ENCODE data around the gene RNF207.

RNF207 gene

DNA sequence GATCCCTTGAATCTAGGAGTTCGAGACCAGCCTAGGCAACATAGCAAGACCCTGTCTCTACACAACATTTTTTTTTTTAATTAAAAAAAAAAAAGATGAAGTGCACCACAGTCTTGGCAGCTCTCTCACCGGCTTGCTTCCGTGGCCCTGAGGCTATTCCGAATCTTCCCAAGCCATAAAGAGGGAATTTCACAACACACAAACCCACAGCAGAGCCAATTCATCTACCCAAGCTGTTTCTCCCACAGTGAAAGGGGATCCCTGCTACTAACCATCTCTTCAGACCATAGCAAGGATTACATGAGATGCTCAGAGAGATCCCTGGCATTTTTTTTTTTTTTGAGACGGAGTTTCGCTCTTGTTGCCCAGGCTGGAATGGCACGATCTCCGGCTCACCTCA lies 17.5 kb upstream of the RNF207 start:
- no peaks in the 10 kb centered on the region for H3K4me1 ChIP-seq (ENCODE audit: insufficient read depth, low read length)
- H3K27ac ChIP-seq (ENCODE audit: low read length) = no peak overlapping the region
- H3K36me3 ChIP-seq (ENCODE audit: insufficient read depth, low read depth, low read length) = peaks cover 86% of the 10 kb centered on the region
- H3K9ac ChIP-seq (ENCODE audit: low read depth, low read length) = no peak overlapping the region
- peaks cover 6% of the 10 kb centered on the region for H3K27me3 ChIP-seq (ENCODE audit: insufficient read depth, low read length)
- no peaks in the 10 kb centered on the region for H3K9me3 ChIP-seq (ENCODE audit: insufficient read depth, low read depth, low read length)
- no peak overlapping the region for H3K4me3 ChIP-seq (ENCODE audit: low read length)

DNA sequence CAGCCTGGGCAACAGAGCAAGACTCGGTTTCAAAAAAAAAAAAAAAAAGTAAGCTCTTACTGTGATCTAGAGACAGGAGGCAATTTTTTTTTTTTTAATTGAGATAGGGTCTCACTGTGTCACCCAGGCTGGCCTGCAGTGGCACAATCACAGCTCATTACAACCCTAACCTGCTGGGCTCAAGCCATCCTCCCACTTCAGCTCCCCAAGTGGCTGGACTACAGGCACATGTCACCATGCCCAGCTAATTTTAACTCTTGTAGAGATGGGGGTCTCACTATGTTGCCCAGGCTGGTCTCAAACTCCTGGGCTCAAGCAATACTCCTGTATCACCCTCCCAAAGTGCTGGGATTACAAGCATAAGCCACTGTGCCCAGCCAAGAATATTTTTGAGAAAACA lies 14.0 kb upstream of the RNF207 start:
- Histone ChIP-seq H3K4me1 (ENCODE audit: insufficient read depth, low read length) (no peaks in the 10 kb centered on the region), H3K9me3 (ENCODE audit: insufficient read depth, low read depth, low read length) (no peaks in the 10 kb centered on the region), H3K9ac (ENCODE audit: low read depth, low read length) (no peak overlapping the region), H3K27ac (ENCODE audit: low read length) (no peak overlapping the region), H3K27me3 (ENCODE audit: insufficient read depth, low read length) (no peaks in the 10 kb centered on the region), H3K36me3 (ENCODE audit: insufficient read depth, low read depth, low read length) (peaks cover 97% of the 10 kb centered on the region), H3K4me3 (ENCODE audit: low read length) (no peak overlapping the region)

GRCh38 chr1:6197746-6198427 lies 8.0 kb upstream of the RNF207 start:
- no peaks in the 10 kb centered on the region for H3K27me3 ChIP-seq (ENCODE audit: insufficient read depth, low read length)
- peaks cover 14% of the 10 kb centered on the region for H3K4me1 ChIP-seq (ENCODE audit: insufficient read depth, low read length)
- H3K9ac ChIP-seq (ENCODE audit: low read depth, low read length) = peak overlapping the region; percentile 83
- peak overlapping the region; percentile 2 for H3K27ac ChIP-seq (ENCODE audit: low read length)
- peak overlapping the region; percentile 76 for H3K4me3 ChIP-seq (ENCODE audit: low read length)
- H3K36me3 ChIP-seq (ENCODE audit: insufficient read depth, low read depth, low read length) = peaks cover 56% of the 10 kb centered on the region
- H3K9me3 ChIP-seq (ENCODE audit: insufficient read depth, low read depth, low read length) = no peaks in the 10 kb centered on the region

DNA sequence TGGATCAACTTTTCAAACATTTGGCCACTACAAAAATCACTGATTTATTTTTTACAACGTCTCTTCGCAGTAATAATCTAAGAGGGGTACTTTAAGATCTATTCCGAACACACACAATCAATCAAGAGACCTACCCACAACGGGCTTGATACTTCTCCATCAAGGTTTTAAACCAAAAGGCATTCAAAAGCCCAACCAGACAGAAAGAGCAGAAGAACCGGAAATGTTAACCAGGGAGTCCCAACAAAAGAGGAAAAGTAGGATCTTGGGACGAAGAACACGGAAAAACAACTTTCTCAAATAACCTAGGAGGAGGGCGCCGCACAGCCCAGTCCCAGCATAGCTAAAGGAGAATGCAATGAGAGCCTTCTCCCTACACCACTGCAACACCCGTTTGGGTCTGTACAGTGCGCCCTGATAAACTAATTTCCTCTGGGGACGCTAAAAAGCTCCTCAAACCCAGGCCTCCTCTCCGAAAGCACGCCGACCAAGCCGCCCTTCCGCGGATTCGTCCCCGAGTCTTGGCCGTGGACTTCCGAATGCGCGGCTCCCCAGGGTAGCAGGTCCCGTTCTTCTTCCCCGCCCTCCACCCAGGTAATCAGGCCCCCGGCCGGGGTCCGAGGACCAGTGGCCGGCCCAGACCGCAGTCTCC lies 7.1 kb upstream of the RNF207 start:
- Histone ChIP-seq H3K36me3 (ENCODE audit: insufficient read depth, low read depth, low read length) (peaks cover 47% of the 10 kb centered on the region), H3K9ac (ENCODE audit: low read depth, low read length) (peak overlapping the region; percentile 83), H3K27ac (ENCODE audit: low read length) (peak overlapping the region; percentile 2), H3K4me1 (ENCODE audit: insufficient read depth, low read length) (peaks cover 14% of the 10 kb centered on the region), H3K4me3 (ENCODE audit: low read length) (peak overlapping the region; percentile 76), H3K27me3 (ENCODE audit: insufficient read depth, low read length) (no peaks in the 10 kb centered on the region), H3K9me3 (ENCODE audit: insufficient read depth, low read depth, low read length) (no peaks in the 10 kb centered on the region)

- Histone ChIP-seq H3K27me3 (ENCODE audit: insufficient read depth, low read length) (no peaks in the 10 kb centered on the region), H3K27ac (ENCODE audit: low read length) (peak within 1 kb of the TSS; percentile 88), H3K36me3 (ENCODE audit: insufficient read depth, low read depth, low read length) (peaks cover 39% of the 10 kb centered on the region), H3K4me3 (ENCODE audit: low read length) (peak within 1 kb of the TSS; percentile 76), H3K9me3 (ENCODE audit: insufficient read depth, low read depth, low read length) (no peaks in the 10 kb centered on the region), H3K9ac (ENCODE audit: low read depth, low read length) (peak within 1 kb of the TSS; percentile 83), H3K4me1 (ENCODE audit: insufficient read depth, low read length) (peaks cover 14% of the 10 kb centered on the region)
Measured at GRCh38 chr1:6199298-6200187, 6.4 kb upstream of the RNF207 start, which contains the start of gene RPL22. RPL22 (minus strand) TSS chr1:6199595; CDS start chr1:6199573, 22 bp downstream.

DNA sequence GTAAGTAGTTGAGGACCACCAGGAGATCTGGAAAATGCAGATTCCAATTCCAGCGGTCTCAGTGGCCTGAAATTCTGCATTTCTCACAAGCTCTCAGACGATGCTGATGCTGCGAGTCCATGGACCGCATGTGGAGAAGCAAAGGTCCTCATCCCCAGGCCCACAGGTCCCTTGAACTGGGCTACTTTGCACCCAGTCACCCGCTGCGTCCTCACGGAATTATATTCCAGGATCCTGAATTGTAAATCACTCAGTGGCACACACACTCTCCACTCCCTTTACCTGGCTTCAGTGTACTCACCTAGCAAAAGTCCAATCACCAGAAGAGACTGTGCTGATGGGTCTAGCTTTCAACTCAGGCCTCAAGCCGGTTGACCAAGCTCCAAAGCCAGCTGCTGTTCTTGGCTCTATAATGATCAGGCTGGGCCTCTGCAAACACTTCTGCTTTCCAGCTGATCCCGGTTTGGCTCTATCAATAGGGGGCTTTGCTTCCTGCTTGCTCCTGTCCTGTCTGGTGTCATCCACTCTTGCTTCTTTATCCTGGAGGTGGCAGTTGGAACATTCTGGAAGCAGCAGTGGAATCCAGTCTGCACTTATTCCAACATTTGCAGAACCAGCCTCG lies 5.6 kb upstream of the RNF207 start:
- H3K4me3 ChIP-seq (ENCODE audit: low read length) = peak overlapping the region; percentile 76
- no peaks in the 10 kb centered on the region for H3K9me3 ChIP-seq (ENCODE audit: insufficient read depth, low read depth, low read length)
- peaks cover 14% of the 10 kb centered on the region for H3K4me1 ChIP-seq (ENCODE audit: insufficient read depth, low read length)
- peaks cover under 1% of the 10 kb centered on the region; the same call in 1 of the 2 replicates for H3K27me3 ChIP-seq (ENCODE audit: insufficient read depth, low read length)
- H3K9ac ChIP-seq (ENCODE audit: low read depth, low read length) = peak overlapping the region; percentile 83
- H3K36me3 ChIP-seq (ENCODE audit: insufficient read depth, low read depth, low read length) = peaks cover 32% of the 10 kb centered on the region
- peak overlapping the region; percentile 88 for H3K27ac ChIP-seq (ENCODE audit: low read length)

DNA sequence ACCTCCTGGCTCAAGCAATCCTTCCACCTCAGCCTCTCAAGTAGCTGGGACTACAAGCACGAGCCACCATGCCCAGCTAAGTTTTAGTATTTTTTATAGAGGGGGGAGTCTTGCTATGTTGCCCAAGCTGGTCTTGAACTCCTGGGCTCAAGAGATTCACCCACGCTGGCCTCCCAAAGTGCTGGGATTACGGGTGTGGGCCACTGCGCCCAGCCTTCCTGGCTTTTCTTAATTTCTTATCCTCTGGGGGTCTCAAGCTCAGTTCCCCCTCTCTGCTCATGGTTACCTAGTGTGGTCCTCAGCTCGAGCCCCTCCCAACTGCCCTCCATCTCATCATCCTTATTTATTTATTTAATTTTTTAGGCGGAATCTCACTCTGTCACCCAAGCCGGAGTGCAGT lies 3.7 kb upstream of the RNF207 start:
- Histone ChIP-seq H3K27me3 (ENCODE audit: insufficient read depth, low read length) (peaks cover 20% of the 10 kb centered on the region), H3K9me3 (ENCODE audit: insufficient read depth, low read depth, low read length) (no peaks in the 10 kb centered on the region)

DNA sequence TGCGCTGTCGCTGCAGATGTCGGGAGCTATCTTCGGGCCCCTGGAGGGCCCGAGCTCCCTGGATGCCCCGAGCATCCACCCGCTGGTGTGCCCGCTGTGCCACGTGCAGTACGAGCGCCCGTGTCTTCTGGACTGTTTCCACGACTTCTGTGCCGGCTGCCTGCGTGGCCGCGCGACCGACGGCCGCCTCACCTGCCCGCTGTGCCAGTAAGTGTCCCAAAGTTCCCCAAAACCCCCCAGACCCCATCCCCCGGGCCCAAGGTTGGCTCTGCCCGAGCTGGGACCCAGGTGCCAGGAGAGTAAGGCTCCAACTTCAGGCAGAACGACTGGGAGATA lies 569 bp downstream of the RNF207 start:
- Histone ChIP-seq H3K4me1 (ENCODE audit: insufficient read depth, low read length) (no peaks in the 10 kb centered on the region; the same call in 1 of the 2 replicates), H3K9ac (ENCODE audit: low read depth, low read length) (no peak overlapping the region), H3K36me3 (ENCODE audit: insufficient read depth, low read depth, low read length) (no peaks in the 10 kb centered on the region), H3K9me3 (ENCODE audit: insufficient read depth, low read depth, low read length) (no peaks in the 10 kb centered on the region), H3K27me3 (ENCODE audit: insufficient read depth, low read length) (peaks cover 51% of the 10 kb centered on the region), H3K27ac (ENCODE audit: low read length) (no peak overlapping the region), H3K4me3 (ENCODE audit: low read length) (peak overlapping the region; percentile 62; the same call in 1 of the 2 replicates)

More for the DNA sequence above, 3.7 kb upstream of the RNF207 start:
- peaks cover 12% of the 10 kb centered on the region for H3K36me3 ChIP-seq (ENCODE audit: insufficient read depth, low read depth, low read length)
- peaks cover 14% of the 10 kb centered on the region for H3K4me1 ChIP-seq (ENCODE audit: insufficient read depth, low read length)
- H3K4me3 ChIP-seq (ENCODE audit: low read length) = no peak overlapping the region
- no peak overlapping the region for H3K27ac ChIP-seq (ENCODE audit: low read length)
- no peak overlapping the region for H3K9ac ChIP-seq (ENCODE audit: low read depth, low read length)

- no peak overlapping the region for H3K9ac ChIP-seq (ENCODE audit: low read depth, low read length)
- no peak overlapping the region for H3K4me3 ChIP-seq (ENCODE audit: low read length)
- no peak overlapping the region for H3K27ac ChIP-seq (ENCODE audit: low read length)
- no peaks in the 10 kb centered on the region for H3K36me3 ChIP-seq (ENCODE audit: insufficient read depth, low read depth, low read length)
- H3K4me1 ChIP-seq (ENCODE audit: insufficient read depth, low read length) = no peaks in the 10 kb centered on the region; the same call in 1 of the 2 replicates
- no peaks in the 10 kb centered on the region for H3K9me3 ChIP-seq (ENCODE audit: insufficient read depth, low read depth, low read length)
- peaks cover 55% of the 10 kb centered on the region for H3K27me3 ChIP-seq (ENCODE audit: insufficient read depth, low read length)
Measured at GRCh38 chr1:6207075-6207885, 1.4 kb downstream of the RNF207 start.

DNA sequence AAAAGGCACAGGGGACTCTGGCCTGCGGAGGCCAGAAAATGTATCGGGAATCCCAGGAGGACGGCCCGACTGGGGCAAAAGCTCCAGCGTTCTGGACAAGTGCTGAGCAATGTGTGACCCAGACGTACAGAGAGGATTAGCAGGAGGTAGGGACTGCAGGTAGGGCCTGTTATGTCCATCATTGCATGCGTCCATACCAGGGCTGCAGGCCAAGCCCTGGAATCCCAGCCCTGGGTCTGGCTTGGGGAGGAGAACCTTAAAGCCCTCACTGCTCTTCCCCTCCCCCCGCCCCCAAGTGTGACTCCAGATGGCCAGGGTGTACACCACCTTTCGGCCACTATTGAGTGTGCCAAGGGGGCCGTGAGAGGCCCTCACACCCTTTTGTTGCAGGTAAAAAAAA lies 2.0 kb downstream of the RNF207 start:
- no peak overlapping the region for H3K27ac ChIP-seq (ENCODE audit: low read length)
- H3K4me1 ChIP-seq (ENCODE audit: insufficient read depth, low read length) = no peaks in the 10 kb centered on the region; the same call in 1 of the 2 replicates
- H3K36me3 ChIP-seq (ENCODE audit: insufficient read depth, low read depth, low read length) = no peaks in the 10 kb centered on the region
- H3K4me3 ChIP-seq (ENCODE audit: low read length) = no peak overlapping the region
- no peaks in the 10 kb centered on the region for H3K9me3 ChIP-seq (ENCODE audit: insufficient read depth, low read depth, low read length)
- no peak overlapping the region for H3K9ac ChIP-seq (ENCODE audit: low read depth, low read length)
- peaks cover 55% of the 10 kb centered on the region for H3K27me3 ChIP-seq (ENCODE audit: insufficient read depth, low read length)
